CMK (cell line): Measurements from ENCODE around the gene CREB5.

ENCODE experiments used
- DNase-seq: peaks from one replicate; pipeline ENCODE4 v3.0.0-alpha.2; 2010; ENCODE audit warnings: low read depth

CREB5 gene

GRCh38 chr7:28643584-28644340 is 231.4 kb downstream of the CREB5 start:
- no peak for DNase-seq

- no peak for DNase-seq
These were observed 233.5 kb downstream of the CREB5 start for GRCh38 chr7:28645866-28646265.

GRCh38 chr7:28646376-28647075 is 234.2 kb downstream of the CREB5 start:
- no peak for DNase-seq

GRCh38 chr7:28647076-28647421 is 234.7 kb downstream of the CREB5 start:
- no peak for DNase-seq

GRCh38 chr7:28649189-28649588 is 236.9 kb downstream of the CREB5 start:
- no peak for DNase-seq

- no peak for DNase-seq
These were observed 237.5 kb downstream of the CREB5 start for GRCh38 chr7:28649811-28650210.

GRCh38 chr7:28654110-28654509 is 241.8 kb downstream of the CREB5 start:
- no peak for DNase-seq

- no peak for DNase-seq
These were observed 244.2 kb downstream of the CREB5 start for GRCh38 chr7:28656529-28656928.

- no peak for DNase-seq
These were observed 246.1 kb downstream of the CREB5 start for GRCh38 chr7:28658381-28658780.

- DNase-seq = no peak
These were observed 247.8 kb downstream of the CREB5 start for GRCh38 chr7:28660132-28660531.

GRCh38 chr7:28661826-28662595 is 249.7 kb downstream of the CREB5 start:
- no peak for DNase-seq

GRCh38 chr7:28666154-28666553 is 253.8 kb downstream of the CREB5 start:
- DNase-seq = no peak

- no peak for DNase-seq
These were observed 255.8 kb downstream of the CREB5 start for GRCh38 chr7:28668085-28668484.

- no peak for DNase-seq
These were observed 257.0 kb downstream of the CREB5 start for GRCh38 chr7:28669330-28669729.

- DNase-seq = no peak
These were observed 259.2 kb downstream of the CREB5 start for GRCh38 chr7:28671526-28671925.

- DNase-seq = no peak
These were observed 260.1 kb downstream of the CREB5 start for GRCh38 chr7:28672397-28672797.

GRCh38 chr7:28674359-28674782 is 262.1 kb downstream of the CREB5 start:
- no peak for DNase-seq

GRCh38 chr7:28675429-28675828 is 263.1 kb downstream of the CREB5 start:
- no peak for DNase-seq

GRCh38 chr7:28677668-28678067 is 265.4 kb downstream of the CREB5 start:
- DNase-seq = no peak

GRCh38 chr7:28678431-28678965 is 266.2 kb downstream of the CREB5 start:
- DNase-seq = no peak

GRCh38 chr7:28681693-28682310 is 269.5 kb downstream of the CREB5 start:
- DNase-seq = no peak

GRCh38 chr7:28682801-28683200 is 270.5 kb downstream of the CREB5 start:
- no peak for DNase-seq
